GM18909 (cell line): Measurements from ENCODE around the gene SMOC2.

Experiments
- ATAC-seq: cut with Tn5 transposase; IDR thresholded peaks from one replicate; pipeline ENCODE4 v1.9.1; 2021; ENCODE audit warnings: mild to moderate bottlenecking; ENCODE audit not compliant: unreplicated experiment, poor library complexity

Gene SMOC2

GRCh38 chr6:168441434-168442391 lies 729 bp downstream of the SMOC2 start:
- ATAC-seq = no peak

GRCh38 chr6:168442646-168443045 lies 1.7 kb downstream of the SMOC2 start:
- ATAC-seq = no peak

- no peak for ATAC-seq
Observed at GRCh38 chr6:168447282-168447681, 6.3 kb downstream of the SMOC2 start.

- ATAC-seq = no peak
Observed at GRCh38 chr6:168447700-168448099, 6.7 kb downstream of the SMOC2 start.

GRCh38 chr6:168448243-168448855 lies 7.4 kb downstream of the SMOC2 start:
- no peak for ATAC-seq

GRCh38 chr6:168450917-168451316 lies 9.9 kb downstream of the SMOC2 start:
- no peak for ATAC-seq

GRCh38 chr6:168451805-168452517 lies 11.0 kb downstream of the SMOC2 start:
- no peak for ATAC-seq

- no peak for ATAC-seq
Observed at GRCh38 chr6:168452685-168453377, 11.8 kb downstream of the SMOC2 start.

- ATAC-seq = no peak
Observed at GRCh38 chr6:168455847-168456530, 15.0 kb downstream of the SMOC2 start.

GRCh38 chr6:168456907-168457652 lies 16.1 kb downstream of the SMOC2 start:
- ATAC-seq = no peak

GRCh38 chr6:168457653-168457934 lies 16.6 kb downstream of the SMOC2 start:
- no peak for ATAC-seq

GRCh38 chr6:168458101-168458500 lies 17.1 kb downstream of the SMOC2 start:
- ATAC-seq = no peak

- ATAC-seq = no peak
Observed at GRCh38 chr6:168459572-168459971, 18.6 kb downstream of the SMOC2 start.

- no peak for ATAC-seq
Observed at GRCh38 chr6:168462289-168462853, 21.4 kb downstream of the SMOC2 start.

GRCh38 chr6:168464546-168464945 lies 23.6 kb downstream of the SMOC2 start:
- no peak for ATAC-seq

- ATAC-seq = no peak
Observed at GRCh38 chr6:168468045-168468444, 27.1 kb downstream of the SMOC2 start.

- no peak for ATAC-seq
Observed at GRCh38 chr6:168469521-168469920, 28.5 kb downstream of the SMOC2 start.

GRCh38 chr6:168469926-168470325 lies 28.9 kb downstream of the SMOC2 start:
- ATAC-seq = no peak

- ATAC-seq = no peak
Observed at GRCh38 chr6:168472363-168472762, 31.4 kb downstream of the SMOC2 start.
